GM10248 (cell line): ENCODE measurements around the gene ARFIP2.

Experiments
- CTCF ChIA-PET: fragments of 300-600 bp; sonication (Branson Sonifier 250); formaldehyde crosslinking; extraction: SDS; loops from one replicate; lab custom pipeline; 2021; ENCODE audit warnings: antibody characterized with exemption; lab: Yijun Ruan, JAX
- POLR2A ChIA-PET: fragments of 350-650 bp; sonication (Branson Sonifier 250); formaldehyde crosslinking; extraction: SDS; loops from one replicate; lab custom pipeline; 2020; ENCODE audit warnings: antibody characterized with exemption; lab: Yijun Ruan, JAX
- DNase-seq: peaks from one replicate; pipeline ENCODE4 v3.0.0; 2012; ENCODE audit errors: extremely low spot score
- TF ChIP-seq, protein P1 (sequence below): IDR thresholded peaks from 2 replicates; pipeline ENCODE4 v1.5.1; 2012; ENCODE audit warnings: mild to moderate bottlenecking, low read depth; ENCODE audit errors: extremely low read depth, missing control alignments, control extremely low read depth

Gene ARFIP2

DNA sequence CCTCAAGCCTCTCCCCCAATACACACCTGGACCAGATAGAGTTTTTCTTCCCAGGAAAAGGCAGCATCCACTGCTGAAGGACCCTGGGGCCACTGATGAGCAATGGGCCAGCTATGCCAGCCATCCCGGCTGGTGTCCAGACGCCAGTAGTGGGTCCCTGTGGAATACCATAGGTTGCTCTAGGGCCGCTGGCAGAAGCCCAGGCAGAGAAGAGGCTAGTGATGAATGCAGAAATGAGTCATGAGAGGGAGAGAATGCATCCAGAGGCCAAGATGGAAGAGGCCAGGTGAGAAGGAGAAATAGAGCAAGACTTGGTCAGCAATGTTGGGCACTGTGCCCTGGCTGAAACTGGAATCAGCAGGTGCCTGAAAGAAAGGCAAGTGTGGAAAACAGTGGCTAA lies 49.3 kb downstream of the ARFIP2 start:
- no peak for DNase-seq
- TF ChIP-seq, protein P1, sequence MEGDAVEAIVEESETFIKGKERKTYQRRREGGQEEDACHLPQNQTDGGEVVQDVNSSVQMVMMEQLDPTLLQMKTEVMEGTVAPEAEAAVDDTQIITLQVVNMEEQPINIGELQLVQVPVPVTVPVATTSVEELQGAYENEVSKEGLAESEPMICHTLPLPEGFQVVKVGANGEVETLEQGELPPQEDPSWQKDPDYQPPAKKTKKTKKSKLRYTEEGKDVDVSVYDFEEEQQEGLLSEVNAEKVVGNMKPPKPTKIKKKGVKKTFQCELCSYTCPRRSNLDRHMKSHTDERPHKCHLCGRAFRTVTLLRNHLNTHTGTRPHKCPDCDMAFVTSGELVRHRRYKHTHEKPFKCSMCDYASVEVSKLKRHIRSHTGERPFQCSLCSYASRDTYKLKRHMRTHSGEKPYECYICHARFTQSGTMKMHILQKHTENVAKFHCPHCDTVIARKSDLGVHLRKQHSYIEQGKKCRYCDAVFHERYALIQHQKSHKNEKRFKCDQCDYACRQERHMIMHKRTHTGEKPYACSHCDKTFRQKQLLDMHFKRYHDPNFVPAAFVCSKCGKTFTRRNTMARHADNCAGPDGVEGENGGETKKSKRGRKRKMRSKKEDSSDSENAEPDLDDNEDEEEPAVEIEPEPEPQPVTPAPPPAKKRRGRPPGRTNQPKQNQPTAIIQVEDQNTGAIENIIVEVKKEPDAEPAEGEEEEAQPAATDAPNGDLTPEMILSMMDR = no peak
- ChIA-PET CTCF (interaction anchor here (1.2 to 5.0 kb wide), 3 partner anchors 9 to 53 kb away, joined by 3 to 43 read pairs (median 34); partner anchors contain the start of gene HPX), POLR2A (no interaction called here)

DNA sequence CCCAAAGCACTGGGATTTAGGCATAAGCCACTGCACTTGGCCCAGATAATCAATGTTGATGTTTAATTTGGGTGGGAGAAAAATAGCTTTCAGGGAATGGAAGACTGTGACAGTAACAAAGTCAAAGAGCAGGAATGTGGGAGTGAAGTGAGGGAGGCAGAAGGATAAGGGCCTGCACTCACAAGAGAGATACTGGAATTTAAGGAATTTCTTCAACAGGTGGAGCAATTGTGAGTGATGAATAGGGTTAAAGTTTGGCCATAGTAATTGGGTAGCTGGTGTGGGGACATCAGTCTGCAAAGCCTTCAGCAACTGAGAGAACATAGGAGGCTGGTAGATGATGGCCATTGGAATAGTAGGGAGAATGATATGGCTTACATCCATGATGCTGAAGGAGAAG lies 53.6 kb downstream of the ARFIP2 start:
- DNase-seq = no peak
- TF ChIP-seq, protein P1 = no peak
- ChIA-PET CTCF (interaction anchor here (1.0 to 14.6 kb wide), 4 partner anchors 9 to 49 kb away, joined by 3 to 136 read pairs (median 24); partner anchors contain the start of genes APBB1 and HPX), POLR2A (no interaction called here)
